ENCODE measurements around the gene DALRD3. TPM values are rescaled to one million over a fixed set of nuclear protein-coding genes. Genes with fewer than 3 reads are reported as not detected.
A peak's percentile ranks its signal among the peaks of the same experiment; 100 is the strongest.

The DALRD3 gene
- total RNA-seq, 1 experiment from 2014 or later: 42.7 TPM

- DNase-seq (ENCODE audit: unreplicated experiment): peak; percentile 82
- peak within 1 kb of the TSS; percentile 89 for H3K4me3 Mint-ChIP-seq (ENCODE audit: unreplicated experiment)
- H3K4me1 Mint-ChIP-seq (ENCODE audit: insufficient read depth, unreplicated experiment): peaks cover 29% of the 10 kb centered on the region
- no peaks in the 10 kb centered on the region for H3K9me3 Mint-ChIP-seq (ENCODE audit: unreplicated experiment)
- TF ChIP-seq CTCF (IDR thresholded peaks at IDR 0.05; ENCODE audit: unreplicated experiment): peak; percentile 13
- BruUV-seq (replicated peaks): no TSS peak
- peaks cover 12% of the 10 kb centered on the region for H3K36me3 Mint-ChIP-seq (ENCODE audit: insufficient read depth, unreplicated experiment)
- POLR2A ChIA-PET: interaction anchor here (0.7 to 7.4 kb wide), 12 partner anchors 10 to 361 kb away, joined by 3 to 131 read pairs (median 4); partner anchors contain the start of genes ARIH2, DALRD3, IMPDH2 and LAMB2
- peak within 1 kb of the TSS; percentile 71 for H3K27ac Mint-ChIP-seq (ENCODE audit: low read depth, unreplicated experiment)
- H3K27me3 Mint-ChIP-seq (ENCODE audit: insufficient read depth, unreplicated experiment): no peaks in the 10 kb centered on the region
- intact Hi-C loops (cut with micrococcal nuclease): loop anchor here (2.0 kb wide), 3 partner anchors 17 to 459 kb away; partner anchors contain the start of gene WDR6
- CTCF ChIA-PET: interaction anchor here (0.7 to 5.7 kb wide), 12 partner anchors 9 to 459 kb away, joined by 3 to 38 read pairs (median 3); partner anchors contain the start of genes DALRD3, IMPDH2, NDUFAF3 and QRICH1
Observed at GRCh38 chr3:48989796-48990635, 28.4 kb downstream of the DALRD3 start, which contains the start of gene P4HTM. P4HTM (plus strand) TSS chr3:48990241; CDS start chr3:48990257, 16 bp downstream.

- no peak for DNase-seq (ENCODE audit: unreplicated experiment)
- CTCF ChIA-PET: interaction anchor here (0.6 to 5.7 kb wide), 17 partner anchors 9 to 460 kb away, joined by 3 to 38 read pairs (median 3); partner anchors contain the start of genes DALRD3, IMPDH2, NDUFAF3 and QRICH1
- Mint-ChIP-seq H3K27ac (ENCODE audit: low read depth, unreplicated experiment) (peak overlapping the region; percentile 71), H3K9me3 (ENCODE audit: unreplicated experiment) (no peaks in the 10 kb centered on the region), H3K27me3 (ENCODE audit: insufficient read depth, unreplicated experiment) (no peaks in the 10 kb centered on the region), H3K36me3 (ENCODE audit: insufficient read depth, unreplicated experiment) (peaks cover 12% of the 10 kb centered on the region), H3K4me1 (ENCODE audit: insufficient read depth, unreplicated experiment) (peaks cover 29% of the 10 kb centered on the region), H3K4me3 (ENCODE audit: unreplicated experiment) (peak overlapping the region; percentile 89)
- TF ChIP-seq CTCF (IDR thresholded peaks at IDR 0.05; ENCODE audit: unreplicated experiment): no peak
- intact Hi-C loops (cut with micrococcal nuclease): loop anchor here (2.0 kb wide), 3 partner anchors 18 to 460 kb away; partner anchors contain the start of gene WDR6
- POLR2A ChIA-PET: interaction anchor here (0.7 to 7.4 kb wide), 13 partner anchors 9 to 362 kb away, joined by 3 to 131 read pairs (median 4); partner anchors contain the start of genes ARIH2, DALRD3, IMPDH2 and LAMB2
- BruUV-seq (replicated peaks): TSS peak; percentile 37
Observed at GRCh38 chr3:48989126-48989795, 29.1 kb downstream of the DALRD3 start.

GRCh38 chr3:48985831-48986376 lies 32.5 kb downstream of the DALRD3 start:
- Mint-ChIP-seq H3K9me3 (ENCODE audit: unreplicated experiment) (no peaks in the 10 kb centered on the region), H3K4me3 (ENCODE audit: unreplicated experiment) (no peak overlapping the region), H3K27ac (ENCODE audit: low read depth, unreplicated experiment) (peak overlapping the region; percentile 39), H3K27me3 (ENCODE audit: insufficient read depth, unreplicated experiment) (no peaks in the 10 kb centered on the region), H3K4me1 (ENCODE audit: insufficient read depth, unreplicated experiment) (peaks cover 18% of the 10 kb centered on the region), H3K36me3 (ENCODE audit: insufficient read depth, unreplicated experiment) (peaks cover 38% of the 10 kb centered on the region)
- ChIA-PET POLR2A (interaction anchor here (0.6 to 2.3 kb wide), 2 partner anchors 22 to 229 kb away, joined by 4 to 6 read pairs; partner anchors contain the start of gene WDR6), CTCF (interaction anchor here (0.6 to 5.7 kb wide), 8 partner anchors 11 to 463 kb away, joined by 3 to 38 read pairs (median 6); partner anchors contain the start of genes NDUFAF3 and WDR6)
- intact Hi-C loops (cut with micrococcal nuclease): no loop called here
- no peak for DNase-seq (ENCODE audit: unreplicated experiment)
- TF ChIP-seq CTCF (IDR thresholded peaks at IDR 0.05; ENCODE audit: unreplicated experiment): no peak
- no TSS peak for BruUV-seq (replicated peaks)
